GM12891 (cell line): ENCODE data around the gene TSPAN3.

Experiments
- PAX5 ChIP-seq: IDR thresholded peaks from 2 replicates; pipeline ENCODE4 v1.6.1; 2011; ENCODE audit warnings: low read length, moderate library complexity, mild to moderate bottlenecking; ENCODE audit not compliant: insufficient read depth, severe bottlenecking
- POLR2A ChIP-seq: IDR thresholded peaks from 2 replicates; pipeline ENCODE4 v1.6.1; 2011; ENCODE audit warnings: low read depth, low read length, control low read depth
- POLR2AphosphoS5 ChIP-seq: IDR thresholded peaks from 2 replicates; pipeline ENCODE4 v1.6.1; 2011; ENCODE audit warnings: low read depth, low read length, control low read depth
- TAF1 ChIP-seq: IDR thresholded peaks from 2 replicates; pipeline ENCODE4 v1.6.1; 2011; ENCODE audit warnings: low read depth, low read length, control low read depth

- no peak for TF ChIP-seq POLR2A
- no peak for TF ChIP-seq TAF1
- no peak for TF ChIP-seq POLR2AphosphoS5
- no peak for TF ChIP-seq PAX5
Measured at GRCh38 chr15:77119446-77119845, 48.5 kb upstream of the TSPAN3 start.
